Activated T-helper 1 cell treated with anti-CD3 and anti-CD28 coated beads, Interleukin-12 subunit alpha, Interleukin-12 subunit beta, Interleukin-2, Interleukin-4 antibody, amounts not matched to agents 30 ng/mL and 10 ng/mL and 1 ng/mL, durations not matched to agents 14 hours and 24 hours and 36 hours (primary cell): Measurements from ENCODE around the gene TUFT1. TPM values are rescaled to one million over a fixed set of nuclear protein-coding genes. Genes with fewer than 3 reads are reported as not detected.

ENCODE experiments used
- DNase-seq: peaks from one replicate; pipeline ENCODE4 v3.0.0; 2021; ENCODE audit warnings: low spot score
- H3K27ac Mint-ChIP-seq: one replicate; pipeline ENCODE4 v1.8.0; 2021; ENCODE audit warnings: mild to moderate bottlenecking, mixed read lengths
- H3K27me3 Mint-ChIP-seq: one replicate; pipeline ENCODE4 v1.8.0; 2022; ENCODE audit warnings: mild to moderate bottlenecking, moderate library complexity, mixed read lengths; ENCODE audit not compliant: insufficient read depth
- H3K36me3 Mint-ChIP-seq: one replicate; pipeline ENCODE4 v1.8.0; 2021; ENCODE audit warnings: low read depth, mixed read lengths
- H3K4me1 Mint-ChIP-seq: one replicate; pipeline ENCODE4 v1.8.0; 2021; ENCODE audit warnings: low read depth, mixed read lengths
- H3K4me3 Mint-ChIP-seq: one replicate; pipeline ENCODE4 v1.8.0; 2021; ENCODE audit warnings: mild to moderate bottlenecking, moderate library complexity, mixed read lengths
- H3K9me3 Mint-ChIP-seq: one replicate; pipeline ENCODE4 v1.8.0; 2021; ENCODE audit warnings: mixed read lengths
- intact Hi-C: fragments of 100-400 bp; cut with micrococcal nuclease; formaldehyde crosslinking; loops from one replicate; pipeline ENCODE4 v1.15.1; 2024
- total RNA-seq: library from RNA; stranded (reverse); gene quantifications from 2 replicates; pipeline ENCODE4 v1.2.3, GENCODE V29; 2022

TUFT1 gene, protein sequence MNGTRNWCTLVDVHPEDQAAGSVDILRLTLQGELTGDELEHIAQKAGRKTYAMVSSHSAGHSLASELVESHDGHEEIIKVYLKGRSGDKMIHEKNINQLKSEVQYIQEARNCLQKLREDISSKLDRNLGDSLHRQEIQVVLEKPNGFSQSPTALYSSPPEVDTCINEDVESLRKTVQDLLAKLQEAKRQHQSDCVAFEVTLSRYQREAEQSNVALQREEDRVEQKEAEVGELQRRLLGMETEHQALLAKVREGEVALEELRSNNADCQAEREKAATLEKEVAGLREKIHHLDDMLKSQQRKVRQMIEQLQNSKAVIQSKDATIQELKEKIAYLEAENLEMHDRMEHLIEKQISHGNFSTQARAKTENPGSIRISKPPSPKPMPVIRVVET
- total RNA-seq, result 1.9 and 2.3 TPM in 2 replicates

DNA sequence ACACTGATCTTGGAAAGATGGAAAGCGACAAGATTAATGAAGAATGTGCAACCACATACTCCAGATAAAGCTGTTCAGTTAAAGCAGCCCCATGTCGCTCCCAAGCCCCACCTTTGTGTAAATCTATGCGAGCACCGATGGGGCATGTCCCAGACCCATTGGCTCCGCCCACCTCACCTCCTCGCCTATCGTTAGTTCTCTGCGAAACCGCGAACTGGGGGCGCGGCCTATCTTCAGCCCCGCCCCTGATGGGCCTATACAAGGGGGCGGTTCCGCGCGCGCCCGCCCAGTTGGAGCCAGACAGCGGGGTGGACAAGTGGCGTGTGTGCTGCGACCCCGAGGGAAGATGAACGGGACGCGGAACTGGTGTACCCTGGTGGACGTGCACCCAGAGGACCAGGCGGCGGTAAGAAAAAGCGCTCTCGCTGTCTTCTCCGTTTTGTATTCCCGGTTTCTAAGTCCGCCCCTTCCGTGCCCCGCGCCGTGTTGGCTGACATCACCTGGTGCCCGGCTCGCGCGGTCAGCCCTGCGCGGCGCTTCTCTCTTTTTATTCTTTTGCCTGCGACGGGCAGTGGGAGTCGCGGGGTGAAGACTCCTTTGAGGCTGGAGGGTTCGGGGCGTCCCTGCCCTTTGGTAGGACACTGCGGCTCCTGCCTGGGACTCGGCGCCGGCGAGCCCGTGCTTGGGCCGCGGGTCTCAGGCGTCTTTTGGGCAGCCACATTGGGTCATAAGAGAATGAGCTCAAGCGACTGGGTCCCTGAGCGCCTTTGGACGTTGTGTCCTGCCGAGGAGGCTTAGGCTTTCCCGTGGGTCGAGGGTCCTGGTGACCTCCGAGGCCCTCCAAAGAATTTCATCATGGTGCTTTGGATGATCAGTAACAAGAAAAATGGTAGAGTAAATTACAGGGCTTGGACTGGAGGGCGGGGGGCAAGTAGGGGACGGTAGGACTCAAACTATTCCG lies at the start of gene TUFT1:
TUFT1 (plus strand) TSS at position 289 of the 961 bp plus-strand sequence; CDS start at position 347, 58 bp downstream.
- peaks cover 6% of the 10 kb centered on the region for H3K36me3 Mint-ChIP-seq
- peaks cover 16% of the 10 kb centered on the region for H3K4me1 Mint-ChIP-seq
- intact Hi-C loops, result loop anchor here (1.0 to 5.0 kb wide), 9 partner anchors 29 to 298 kb away; partner anchors contain the start of genes CGN, POGZ, PSMB4 and RFX5
- no peaks in the 10 kb centered on the region for H3K9me3 Mint-ChIP-seq
- H3K27ac Mint-ChIP-seq, result peak within 1 kb of the TSS; percentile 62
- peaks cover 10% of the 10 kb centered on the region for H3K27me3 Mint-ChIP-seq
- H3K4me3 Mint-ChIP-seq, result peak within 1 kb of the TSS; percentile 91
- peak; percentile 91 for DNase-seq

DNA sequence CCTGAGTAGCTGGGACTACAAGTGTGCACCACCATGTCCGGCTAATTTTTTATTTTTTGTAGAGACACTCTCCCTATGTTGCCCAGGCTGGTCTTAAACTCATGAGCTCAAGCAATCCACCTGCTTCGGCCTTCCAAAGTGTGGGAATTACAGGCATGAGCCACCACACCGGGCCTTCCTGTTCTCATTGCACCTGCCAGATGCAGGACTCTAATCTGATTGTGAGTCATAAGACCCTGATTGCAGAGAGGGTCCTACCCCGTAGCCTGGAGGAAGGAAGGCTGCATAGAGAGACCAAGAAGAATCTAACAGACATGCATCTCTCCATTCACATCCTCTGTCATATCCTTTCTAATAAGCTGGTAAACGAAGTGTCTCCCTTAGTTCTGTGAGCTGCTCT lies 48.5 kb upstream of the TUFT1 start:
- Mint-ChIP-seq H3K36me3 (no peaks in the 10 kb centered on the region), H3K27me3 (peaks cover 7% of the 10 kb centered on the region), H3K4me3 (no peak overlapping the region), H3K9me3 (no peaks in the 10 kb centered on the region), H3K4me1 (peaks cover 12% of the 10 kb centered on the region), H3K27ac (no peak overlapping the region)
- intact Hi-C loops, result no loop called here
- DNase-seq, result no peak

GRCh38 chr1:151492120-151492519 lies 48.0 kb upstream of the TUFT1 start:
- H3K9me3 Mint-ChIP-seq, result no peaks in the 10 kb centered on the region
- no peak overlapping the region for H3K4me3 Mint-ChIP-seq
- intact Hi-C loops, result no loop called here
- no peak for DNase-seq
- peaks cover 12% of the 10 kb centered on the region for H3K4me1 Mint-ChIP-seq
- no peak overlapping the region for H3K27ac Mint-ChIP-seq
- H3K36me3 Mint-ChIP-seq, result no peaks in the 10 kb centered on the region
- peaks cover 7% of the 10 kb centered on the region for H3K27me3 Mint-ChIP-seq

GRCh38 chr1:151493042-151493441 lies 47.1 kb upstream of the TUFT1 start:
- peaks cover 12% of the 10 kb centered on the region for H3K4me1 Mint-ChIP-seq
- H3K27me3 Mint-ChIP-seq, result peaks cover 7% of the 10 kb centered on the region
- H3K36me3 Mint-ChIP-seq, result no peaks in the 10 kb centered on the region
- no peaks in the 10 kb centered on the region for H3K9me3 Mint-ChIP-seq
- no peak for DNase-seq
- no peak overlapping the region for H3K27ac Mint-ChIP-seq
- H3K4me3 Mint-ChIP-seq, result no peak overlapping the region
- intact Hi-C loops, result no loop called here

- DNase-seq, result no peak
- H3K4me3 Mint-ChIP-seq, result no peak overlapping the region
- intact Hi-C loops, result loop anchor here (1.0 kb wide), 1 partner anchor 20 kb away; no protein-coding TSS in a partner anchor
- peaks cover 13% of the 10 kb centered on the region for H3K27me3 Mint-ChIP-seq
- H3K27ac Mint-ChIP-seq, result no peak overlapping the region
- H3K4me1 Mint-ChIP-seq, result peaks cover 12% of the 10 kb centered on the region
- no peaks in the 10 kb centered on the region for H3K36me3 Mint-ChIP-seq
- no peaks in the 10 kb centered on the region for H3K9me3 Mint-ChIP-seq
These were observed 45.3 kb upstream of the TUFT1 start for GRCh38 chr1:151494741-151495281.

DNA sequence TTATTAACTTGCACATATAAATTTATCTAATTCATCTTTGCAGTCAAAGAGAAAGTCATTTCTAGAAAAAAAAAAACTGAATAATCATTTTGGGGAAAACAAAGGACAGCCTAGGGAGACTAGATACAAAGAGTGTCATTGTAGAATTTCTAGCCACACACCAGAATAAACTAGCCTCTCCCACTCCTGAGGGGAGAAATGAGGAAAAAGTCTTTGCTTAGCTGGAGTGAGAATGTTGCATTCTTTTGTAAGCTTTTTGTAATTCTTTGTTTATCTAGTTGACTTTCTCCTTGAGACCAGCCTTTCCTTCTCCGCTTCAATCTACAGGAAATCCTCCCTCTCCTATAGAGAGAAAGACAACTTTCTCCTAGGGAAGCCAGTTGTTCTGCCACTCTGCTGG lies 44.8 kb upstream of the TUFT1 start:
- intact Hi-C loops, result loop anchor here (1.0 kb wide), 1 partner anchor 20 kb away; no protein-coding TSS in a partner anchor
- Mint-ChIP-seq H3K36me3 (no peaks in the 10 kb centered on the region), H3K27ac (no peak overlapping the region), H3K4me1 (peaks cover 12% of the 10 kb centered on the region), H3K27me3 (peaks cover 13% of the 10 kb centered on the region), H3K4me3 (no peak overlapping the region), H3K9me3 (no peaks in the 10 kb centered on the region)
- no peak for DNase-seq

- Mint-ChIP-seq H3K27me3 (peaks cover 14% of the 10 kb centered on the region), H3K4me1 (peaks cover 12% of the 10 kb centered on the region), H3K36me3 (no peaks in the 10 kb centered on the region), H3K9me3 (no peaks in the 10 kb centered on the region), H3K4me3 (no peak overlapping the region), H3K27ac (no peak overlapping the region)
- intact Hi-C loops, result no loop called here
- DNase-seq, result no peak
These were observed 40.7 kb upstream of the TUFT1 start for GRCh38 chr1:151499365-151499764.

GRCh38 chr1:151499930-151500329 lies 40.2 kb upstream of the TUFT1 start:
- no peak overlapping the region for H3K27ac Mint-ChIP-seq
- H3K36me3 Mint-ChIP-seq, result no peaks in the 10 kb centered on the region
- DNase-seq, result no peak
- intact Hi-C loops, result no loop called here
- H3K4me3 Mint-ChIP-seq, result no peak overlapping the region
- H3K27me3 Mint-ChIP-seq, result peaks cover 14% of the 10 kb centered on the region
- peaks cover 7% of the 10 kb centered on the region for H3K4me1 Mint-ChIP-seq
- no peaks in the 10 kb centered on the region for H3K9me3 Mint-ChIP-seq

DNA sequence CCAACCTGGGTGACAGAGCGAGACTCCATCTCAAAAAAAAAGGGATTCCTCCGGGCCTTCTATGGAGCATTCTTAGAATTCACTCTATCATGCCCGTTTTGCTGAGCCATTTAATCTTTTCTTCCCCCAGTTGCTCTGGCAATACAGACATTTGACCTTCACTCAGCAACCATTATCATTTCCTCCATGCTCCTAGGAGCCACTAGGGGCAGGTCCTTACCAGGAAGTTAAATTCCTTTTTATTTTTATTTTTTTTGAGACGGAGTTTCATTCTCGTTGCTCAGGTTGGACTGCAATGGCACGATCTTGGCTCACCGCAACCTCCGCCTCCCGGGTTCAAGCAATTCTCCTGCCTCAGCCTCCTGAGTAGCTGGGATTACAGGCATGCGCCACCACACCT lies 38.6 kb upstream of the TUFT1 start:
- H3K27me3 Mint-ChIP-seq, result peaks cover 24% of the 10 kb centered on the region
- H3K4me1 Mint-ChIP-seq, result no peaks in the 10 kb centered on the region
- no peaks in the 10 kb centered on the region for H3K36me3 Mint-ChIP-seq
- H3K27ac Mint-ChIP-seq, result no peak overlapping the region
- intact Hi-C loops, result no loop called here
- no peaks in the 10 kb centered on the region for H3K9me3 Mint-ChIP-seq
- H3K4me3 Mint-ChIP-seq, result no peak overlapping the region
- DNase-seq, result no peak

- no peak overlapping the region for H3K27ac Mint-ChIP-seq
- H3K4me1 Mint-ChIP-seq, result no peaks in the 10 kb centered on the region
- intact Hi-C loops, result no loop called here
- no peaks in the 10 kb centered on the region for H3K9me3 Mint-ChIP-seq
- DNase-seq, result no peak
- H3K4me3 Mint-ChIP-seq, result no peak overlapping the region
- H3K27me3 Mint-ChIP-seq, result peaks cover 26% of the 10 kb centered on the region
- H3K36me3 Mint-ChIP-seq, result no peaks in the 10 kb centered on the region
These were observed 37.9 kb upstream of the TUFT1 start for GRCh38 chr1:151502035-151502700.

- intact Hi-C loops, result no loop called here
- Mint-ChIP-seq H3K27ac (no peak overlapping the region), H3K36me3 (no peaks in the 10 kb centered on the region), H3K4me1 (no peaks in the 10 kb centered on the region), H3K27me3 (peaks cover 26% of the 10 kb centered on the region), H3K4me3 (no peak overlapping the region), H3K9me3 (no peaks in the 10 kb centered on the region)
- no peak for DNase-seq
These were observed 37.0 kb upstream of the TUFT1 start for GRCh38 chr1:151502859-151503780.
